NCI-H526 treated with DMSO at 0.1 percent for 48 hours (cell line): ENCODE measurements around the gene SBF2.
"Not testable (repeated sequence)": the region's sequence is repeated elsewhere in the genome, so short reads cannot be mapped to it uniquely, and the experiment has no call there.

ENCODE experiments used
- DNase-seq: peaks from one replicate; lab custom pipeline; 2025; lab: John Stamatoyannopoulos, UW

SBF2 gene

DNA sequence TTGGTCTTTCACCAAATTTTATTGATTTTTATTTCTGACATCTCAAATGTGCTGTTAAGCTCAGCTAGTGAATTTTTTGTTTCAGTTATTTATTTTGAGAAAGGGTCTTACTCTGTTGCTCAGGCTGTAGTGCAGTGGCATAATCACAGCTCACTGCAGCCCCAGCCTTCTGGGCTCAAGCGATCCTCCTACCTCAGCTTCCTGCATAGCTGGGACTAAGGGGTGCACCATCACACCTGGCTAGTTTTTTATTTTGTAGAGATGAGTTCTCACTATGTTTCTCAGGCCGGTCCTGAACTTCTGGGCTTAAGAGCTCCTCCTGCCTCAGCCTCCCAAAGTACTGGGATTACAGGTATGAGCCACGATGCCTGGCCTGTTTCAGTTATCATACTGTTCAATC is 282.0 kb downstream of the SBF2 start:
- DNase-seq, result no peak

DNA sequence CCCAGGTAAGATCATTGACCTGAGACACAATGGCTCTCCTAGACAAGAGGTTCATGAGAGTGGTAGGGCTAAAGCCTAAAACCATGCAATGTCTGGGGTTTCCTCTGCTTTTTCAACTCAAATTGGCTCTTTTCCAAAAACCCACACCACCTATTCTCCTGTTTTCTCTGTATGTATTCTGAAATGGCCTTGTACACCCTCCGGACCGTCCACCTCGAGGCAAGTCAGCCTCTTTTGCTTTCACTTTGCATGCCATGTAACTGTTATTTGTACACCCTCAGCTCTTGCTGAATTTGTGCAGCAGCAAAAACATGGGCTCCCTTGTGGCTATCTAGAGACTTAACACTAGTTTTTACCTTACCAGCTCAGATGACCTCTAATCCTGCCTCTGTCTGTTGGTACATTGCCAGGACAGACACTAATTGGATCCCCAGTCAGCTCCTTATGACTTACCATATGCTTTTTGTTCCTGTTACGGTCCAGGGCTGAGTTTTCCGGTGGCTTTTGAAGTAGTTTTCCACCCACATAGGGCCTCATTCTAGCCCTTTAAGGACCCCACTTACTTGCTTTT is 288.0 kb downstream of the SBF2 start:
- no peak for DNase-seq

DNA sequence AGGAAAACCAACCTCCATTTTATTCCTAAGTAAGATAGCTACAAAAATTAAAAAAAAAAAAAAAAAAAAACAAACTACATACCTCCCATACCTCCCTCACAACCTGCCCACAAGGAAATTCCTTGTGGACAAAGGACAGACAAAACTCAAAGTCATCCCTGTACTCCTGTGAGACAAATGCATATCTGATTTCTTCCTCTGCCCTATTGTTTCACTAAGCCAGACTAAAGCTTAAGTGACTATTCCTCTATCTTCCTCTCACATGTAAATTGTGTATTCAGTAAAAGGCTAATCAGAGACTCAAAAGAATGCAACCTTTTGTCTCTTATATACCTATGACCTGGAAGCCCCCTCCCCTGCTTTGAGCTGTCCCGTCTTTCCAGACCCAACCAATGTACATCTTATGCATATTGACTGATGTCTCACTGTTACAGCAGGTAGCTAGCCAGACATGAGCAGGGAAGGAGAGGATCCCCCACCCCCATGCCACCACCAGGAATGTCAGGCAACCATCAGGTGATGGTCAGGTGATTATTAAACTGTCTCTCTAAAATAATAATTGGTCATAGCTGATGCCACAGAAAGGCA is 289.4 kb downstream of the SBF2 start:
- no peak for DNase-seq

GRCh38 chr11:10002221-10002620 is 291.8 kb downstream of the SBF2 start:
- no peak for DNase-seq

- no peak for DNase-seq
Measured at GRCh38 chr11:9992306-9992705, 301.7 kb downstream of the SBF2 start.

GRCh38 chr11:9990221-9990973 is 303.6 kb downstream of the SBF2 start:
- no peak for DNase-seq

DNA sequence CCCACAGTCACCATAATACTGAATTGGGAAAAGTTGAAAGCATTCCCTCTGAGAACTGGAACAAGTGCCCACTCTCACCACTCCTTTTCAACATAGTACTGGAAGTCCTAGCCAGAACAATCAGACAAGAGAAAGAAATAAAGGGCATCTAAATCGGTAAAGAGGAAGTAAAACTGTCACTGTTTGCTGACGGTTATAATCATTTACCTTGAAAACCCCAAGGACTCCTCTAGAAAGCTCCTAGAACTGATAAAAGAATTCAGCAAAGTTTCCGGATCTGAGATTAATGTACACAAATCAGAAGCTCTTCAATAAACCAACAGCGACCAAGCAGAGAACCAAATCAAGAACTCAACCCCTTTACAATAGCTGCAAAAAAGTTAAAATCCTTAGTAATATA is 306.7 kb downstream of the SBF2 start:
- not testable (repeated sequence) for DNase-seq

DNA sequence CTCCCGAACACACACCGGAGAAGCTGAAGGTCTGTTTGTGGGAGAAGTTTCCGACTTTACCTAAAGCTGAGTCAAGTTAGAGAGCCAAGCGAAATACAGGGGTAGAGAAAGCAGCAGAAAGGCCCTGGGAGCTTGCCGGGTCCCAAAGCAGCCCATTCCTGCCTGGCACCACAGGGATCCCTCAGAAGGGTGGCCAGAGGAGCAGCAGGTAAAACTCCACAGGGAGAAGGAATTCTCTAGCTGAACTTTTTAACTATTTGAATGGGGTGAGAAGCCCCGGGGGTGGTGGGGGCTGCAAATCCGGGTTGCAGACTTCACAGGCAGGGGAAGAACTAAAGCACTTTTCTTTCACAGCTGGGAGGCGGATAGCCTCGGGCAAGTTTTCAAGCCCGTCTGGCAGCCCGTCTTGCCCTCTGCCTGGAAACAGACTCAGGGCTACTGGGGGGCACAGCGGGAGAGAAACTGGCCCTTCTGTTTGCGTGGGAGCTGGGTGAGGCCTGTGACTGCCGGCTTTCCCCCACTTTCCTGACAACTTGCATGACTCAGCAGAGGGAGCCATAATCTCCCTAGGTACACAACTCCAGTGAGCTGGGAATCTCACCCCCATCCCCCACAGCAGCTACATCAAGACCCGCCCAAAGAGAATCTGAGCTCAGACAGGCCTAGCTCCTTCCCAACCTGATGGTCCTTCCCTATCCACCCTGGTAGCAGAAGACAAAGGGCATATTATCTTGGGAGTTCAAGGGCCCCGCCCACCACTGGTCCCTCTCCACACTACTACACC is 311.0 kb downstream of the SBF2 start:
- DNase-seq, result peak; percentile 87

- no peak for DNase-seq
Measured at GRCh38 chr11:9982127-9982795, 311.8 kb downstream of the SBF2 start.

DNA sequence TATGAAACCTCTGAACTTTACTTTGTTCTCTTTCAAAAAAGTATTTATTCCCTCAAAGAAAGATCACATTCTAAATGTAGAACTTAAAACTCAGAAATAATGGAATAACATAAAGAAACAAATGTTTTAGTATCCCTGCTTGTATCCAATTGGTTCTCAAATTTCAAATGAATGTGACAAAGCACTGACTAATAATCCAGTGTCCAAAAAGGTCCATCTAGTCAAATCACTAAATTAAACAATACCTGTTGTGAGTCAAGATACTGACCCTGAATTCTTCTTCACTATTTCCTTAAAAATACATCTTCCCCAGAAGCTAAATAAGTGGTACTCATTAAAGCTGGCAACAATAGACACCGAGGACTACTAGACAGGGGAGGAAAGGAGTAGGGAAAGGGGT is 313.1 kb downstream of the SBF2 start:
- DNase-seq, result no peak

- DNase-seq, result no peak
Measured at GRCh38 chr11:9977554-9977953, 316.5 kb downstream of the SBF2 start.

DNA sequence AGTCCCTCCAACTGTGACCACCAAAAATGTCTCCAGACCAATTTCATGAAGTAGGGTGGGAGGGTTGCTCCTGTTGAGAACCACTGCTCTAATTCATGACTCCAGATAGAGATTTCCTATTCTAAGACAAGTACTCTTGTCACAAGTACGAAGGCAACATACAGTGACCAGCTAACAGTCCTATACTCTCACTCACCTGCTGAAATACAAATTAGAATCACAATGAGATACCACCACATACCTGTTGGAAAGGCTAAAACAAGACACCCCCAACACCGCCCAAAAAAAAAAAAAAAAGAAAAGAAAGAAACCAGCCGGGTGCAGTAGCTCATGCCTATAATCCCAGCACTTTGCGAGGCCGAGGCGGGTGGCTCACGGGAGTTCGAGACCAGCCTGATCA is 319.6 kb downstream of the SBF2 start:
- DNase-seq, result no peak

DNA sequence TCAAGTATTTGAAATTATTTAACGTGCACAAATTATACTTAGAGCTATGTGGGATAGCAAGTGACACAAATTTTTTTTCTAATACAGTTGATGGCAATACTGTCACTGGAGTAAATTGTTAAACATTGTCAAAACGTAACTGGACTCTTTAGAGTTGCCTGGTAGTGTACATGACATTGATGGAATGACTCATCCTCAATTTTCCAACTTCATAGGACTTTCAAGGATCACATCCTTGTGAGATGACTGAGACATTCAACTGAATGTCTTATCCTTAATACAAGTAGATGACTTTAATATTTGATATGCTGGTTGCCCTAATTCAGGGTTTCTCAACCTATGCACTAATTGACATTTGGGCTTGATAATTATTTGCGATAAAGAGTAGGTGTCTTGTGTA is 320.1 kb downstream of the SBF2 start:
- DNase-seq, result no peak

DNA sequence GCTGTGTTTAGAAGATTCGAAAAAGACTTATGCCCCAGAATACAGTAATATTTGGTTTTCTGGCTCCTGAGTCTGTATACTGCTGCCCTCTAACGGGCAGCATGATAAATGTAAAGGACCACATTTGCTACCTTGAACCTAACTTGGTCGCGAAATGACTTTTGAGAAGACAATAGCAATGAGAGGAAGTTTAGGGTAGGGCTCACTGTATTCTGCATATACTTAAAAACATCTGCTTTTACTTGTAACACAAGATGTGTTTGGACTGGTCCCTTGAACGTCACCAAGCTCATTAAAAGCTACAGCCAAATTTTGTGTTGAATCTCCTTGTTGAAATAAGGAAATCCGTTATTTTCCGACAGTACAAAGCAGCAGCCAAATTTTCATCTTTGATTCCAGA is 321.0 kb downstream of the SBF2 start:
- peak; percentile 50 for DNase-seq

DNA sequence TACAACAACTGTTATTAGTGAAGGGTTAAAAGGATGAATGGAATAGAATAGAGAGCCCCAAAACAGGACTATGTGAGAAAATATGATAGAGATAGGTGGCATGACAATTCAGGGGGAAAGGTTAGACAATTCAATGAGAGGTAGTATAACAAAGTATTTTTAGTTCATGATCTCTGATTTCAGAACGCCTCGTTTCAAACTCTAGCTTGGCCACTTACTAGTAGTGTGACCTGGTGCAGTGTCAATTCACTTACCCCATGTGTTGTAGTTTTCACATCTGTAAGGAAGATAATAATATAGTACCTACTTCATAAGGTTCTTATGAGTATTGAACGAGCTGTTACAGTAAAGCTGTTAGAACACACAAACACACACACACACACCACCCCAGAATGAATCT is 322.1 kb downstream of the SBF2 start:
- no peak for DNase-seq

- no peak for DNase-seq
Measured at GRCh38 chr11:9969068-9969467, 325.0 kb downstream of the SBF2 start.

DNA sequence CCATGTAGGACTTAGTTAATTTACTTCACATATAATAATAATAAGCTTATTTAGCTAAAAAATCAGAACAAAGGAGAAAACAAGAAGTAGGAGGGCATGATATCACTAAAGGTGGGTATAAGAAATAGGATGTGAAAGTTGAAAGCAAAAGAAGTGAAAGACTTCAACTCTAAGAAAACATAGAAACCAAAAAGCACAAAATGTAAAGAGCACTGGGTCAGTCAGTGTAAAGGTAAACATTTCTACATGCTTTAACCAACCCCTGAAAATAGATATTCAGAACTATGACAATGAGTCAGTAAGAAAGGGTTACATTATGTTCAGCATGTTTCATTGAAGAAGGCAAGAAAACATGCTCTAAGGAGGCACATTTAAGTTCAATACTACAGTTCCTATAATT is 331.3 kb downstream of the SBF2 start:
- no peak for DNase-seq

- DNase-seq, result no peak
Measured at GRCh38 chr11:9957072-9957471, 336.9 kb downstream of the SBF2 start.

- DNase-seq, result no peak
Measured at GRCh38 chr11:9956483-9956882, 337.5 kb downstream of the SBF2 start.

GRCh38 chr11:9955391-9955790 is 338.6 kb downstream of the SBF2 start:
- DNase-seq, result no peak

GRCh38 chr11:9953994-9954626 is 339.9 kb downstream of the SBF2 start:
- DNase-seq, result no peak
